Occipital lobe (tissue), 3 donors: ENCODE data around the gene UBR2. TPM values are rescaled to one million over a fixed set of nuclear protein-coding genes. Genes with fewer than 3 reads are reported as not detected.
"Not testable (repeated sequence)": the region's sequence is repeated elsewhere in the genome, so short reads cannot be mapped to it uniquely, and the experiment has no call there.

Experiments used
- DNase-seq: peaks from one replicate; lab custom pipeline; 2025; lab: John Stamatoyannopoulos, UW
- small RNA-seq: library from RNA; depleted of rRNA; stranded (forward); fragments of <200 nt; gene quantifications from one replicate; pipeline ENCODE3, GENCODE V24; 2014
- total RNA-seq: library from RNA; depleted of rRNA; stranded (reverse); fragments of >200 nt; gene quantifications from one replicate; pipeline ENCODE4 v1.2.3, GENCODE V29; 2014

UBR2 gene
- total RNA-seq, 1 donor from 2014 or later: 41.0 TPM

GRCh38 chr6:42726485-42727086 is 162.8 kb downstream of the UBR2 start:
- peak; percentile 26 for DNase-seq

GRCh38 chr6:42727087-42727611 is 163.3 kb downstream of the UBR2 start:
- peak; percentile 30 for DNase-seq

GRCh38 chr6:42727627-42728026 is 163.8 kb downstream of the UBR2 start:
- DNase-seq: no peak

- no peak for DNase-seq
Measured at GRCh38 chr6:42729731-42730130, 165.9 kb downstream of the UBR2 start.

GRCh38 chr6:42733867-42734481 is 170.1 kb downstream of the UBR2 start:
- not testable (repeated sequence) for DNase-seq

GRCh38 chr6:42735976-42736375 is 172.1 kb downstream of the UBR2 start:
- DNase-seq: no peak

GRCh38 chr6:42740725-42741124 is 176.9 kb downstream of the UBR2 start:
- DNase-seq: no peak

GRCh38 chr6:42742116-42742894 is 178.5 kb downstream of the UBR2 start:
- DNase-seq: no peak

Small RNAs within 50 kb of the gene (small RNA-seq; reads per million reads assigned to genes)
- not detected for gene RNU6-890P

Other genes starting within 250 kb of the UBR2 start
- 3.7 TPM for gene TRERF1, start 112.1 kb upstream of the UBR2 start, total RNA-seq
- gene PRPH2, start 158.6 kb downstream of the UBR2 start, total RNA-seq: 5.0 TPM
- gene TBCC, start 182.1 kb downstream of the UBR2 start, total RNA-seq: 63.2 TPM
- 28.2 TPM for gene BICRAL, start 218.0 kb downstream of the UBR2 start, total RNA-seq